NOMO-1 (cell line): ENCODE results near the gene KRT76.

Experiments
- DNase-seq, 2 experiments: peaks; one replicate each; lab custom pipeline; 2025; ENCODE audit not compliant: unreplicated experiment in 2 of 2; lab: John Stamatoyannopoulos, UW

KRT76 gene

DNA sequence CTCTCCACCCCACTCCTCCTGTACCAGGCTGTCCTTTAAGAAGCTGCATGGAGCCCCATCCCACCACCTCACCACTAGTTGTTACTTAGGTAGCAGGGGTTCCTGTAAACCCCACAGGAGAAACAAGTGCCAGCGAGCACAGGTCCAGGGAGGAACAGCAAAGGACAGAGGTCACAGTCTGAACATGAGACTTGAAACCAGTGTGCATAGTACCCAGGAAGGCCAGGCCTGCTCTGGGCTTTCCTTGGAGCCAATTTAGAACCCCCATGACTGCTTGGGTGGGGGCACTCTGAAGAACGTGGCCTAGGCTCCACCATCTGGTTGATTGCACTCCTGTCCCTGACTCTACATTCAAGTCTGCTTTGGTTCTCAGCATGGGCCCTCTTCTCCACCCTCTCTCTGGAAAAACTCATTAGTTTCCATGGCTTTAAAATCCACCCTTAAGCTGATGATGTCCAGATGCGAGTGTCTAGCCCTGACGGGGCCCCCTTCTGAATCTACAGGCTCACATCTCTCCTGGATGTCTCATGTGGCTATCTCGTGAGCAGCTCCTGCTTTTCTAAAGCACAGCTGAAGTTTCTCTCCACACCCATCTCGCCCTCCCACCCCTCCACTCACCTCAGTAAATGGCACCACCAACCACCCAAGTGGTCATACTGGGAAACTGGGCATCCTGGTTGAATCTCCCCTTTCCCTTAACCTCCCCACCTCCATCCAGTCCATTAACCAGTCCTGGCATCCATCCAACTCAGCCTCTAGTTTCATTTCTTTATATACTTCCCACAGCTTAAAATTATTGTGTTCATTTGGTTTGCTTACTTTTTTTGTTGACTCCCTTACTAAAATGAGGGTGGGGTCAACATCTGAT lies 10.4 kb upstream of the KRT76 start:
- DNase-seq: no peak

DNA sequence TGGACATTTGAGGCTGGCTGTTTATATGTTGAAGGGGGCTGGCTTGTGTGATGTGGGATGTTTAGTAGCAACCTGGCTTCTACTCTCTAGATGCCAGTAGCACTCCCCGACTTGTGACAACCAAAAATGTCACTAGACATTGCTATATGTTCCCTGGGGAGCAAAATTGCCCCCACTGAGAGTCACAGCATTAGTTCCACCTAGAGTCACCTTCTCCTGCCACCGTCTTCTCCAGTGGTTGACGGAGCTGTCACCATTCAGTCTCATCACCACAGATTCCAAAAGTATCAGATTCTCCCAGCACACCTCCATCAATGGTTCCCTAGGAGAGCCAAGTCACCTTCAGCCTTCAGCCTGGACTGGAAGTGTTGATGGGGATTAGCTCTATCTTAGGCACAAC lies 7.8 kb upstream of the KRT76 start:
- no peak for DNase-seq

DNA sequence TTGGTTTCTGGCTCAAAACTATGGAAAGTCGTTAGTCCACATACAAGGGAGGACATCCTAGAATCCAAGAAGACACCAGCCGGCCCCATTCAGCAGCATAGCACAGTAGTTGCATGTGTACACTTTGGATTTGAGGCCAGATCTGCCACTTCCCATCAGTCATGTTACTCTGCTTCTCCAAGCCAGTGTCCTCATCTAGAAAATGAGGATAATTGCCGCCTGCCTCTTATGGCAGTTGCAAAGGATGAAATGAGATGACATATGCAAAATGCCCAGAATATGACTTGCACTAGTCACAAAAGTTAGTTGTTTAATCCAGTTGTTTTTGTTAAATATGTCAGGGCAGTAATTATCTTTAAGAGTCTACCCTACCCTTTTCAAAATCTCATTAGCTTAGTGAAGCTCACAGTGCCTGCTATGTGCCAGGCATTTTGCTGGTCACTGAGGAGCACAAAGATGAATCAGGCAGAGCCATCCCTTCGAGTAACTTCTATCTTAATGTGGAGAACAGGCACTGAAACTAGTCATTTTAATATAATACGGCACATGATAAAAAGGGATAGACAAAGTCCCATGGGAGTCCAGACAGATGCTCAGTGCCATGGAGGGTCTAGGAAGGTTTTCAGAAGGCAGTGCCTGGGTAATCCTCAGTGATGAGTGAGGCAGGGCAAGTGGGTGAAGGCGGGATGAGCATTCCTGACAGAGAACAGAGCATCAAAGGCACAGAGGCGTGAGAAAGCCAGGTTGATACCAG lies 6.6 kb upstream of the KRT76 start:
- DNase-seq: no peak

DNA sequence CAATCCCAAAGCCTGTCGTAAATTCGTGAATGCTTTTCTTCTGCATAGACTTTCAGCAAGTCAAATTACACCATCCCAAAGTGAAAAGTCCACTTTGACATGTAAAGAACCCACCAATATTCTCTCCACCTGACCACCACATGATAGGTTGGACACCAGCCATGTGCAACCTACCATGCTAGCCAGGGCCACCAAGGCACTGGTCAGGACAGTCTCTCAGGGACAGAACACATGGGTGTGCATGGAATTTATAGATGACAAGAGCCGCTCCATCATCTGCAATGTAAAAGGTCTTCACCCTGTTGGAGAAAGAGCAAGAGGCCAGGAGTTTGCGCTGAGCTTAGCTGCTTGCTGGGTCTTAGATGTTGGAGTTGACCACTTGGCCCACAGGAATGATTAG lies 5.4 kb upstream of the KRT76 start:
- DNase-seq: no peak

DNA sequence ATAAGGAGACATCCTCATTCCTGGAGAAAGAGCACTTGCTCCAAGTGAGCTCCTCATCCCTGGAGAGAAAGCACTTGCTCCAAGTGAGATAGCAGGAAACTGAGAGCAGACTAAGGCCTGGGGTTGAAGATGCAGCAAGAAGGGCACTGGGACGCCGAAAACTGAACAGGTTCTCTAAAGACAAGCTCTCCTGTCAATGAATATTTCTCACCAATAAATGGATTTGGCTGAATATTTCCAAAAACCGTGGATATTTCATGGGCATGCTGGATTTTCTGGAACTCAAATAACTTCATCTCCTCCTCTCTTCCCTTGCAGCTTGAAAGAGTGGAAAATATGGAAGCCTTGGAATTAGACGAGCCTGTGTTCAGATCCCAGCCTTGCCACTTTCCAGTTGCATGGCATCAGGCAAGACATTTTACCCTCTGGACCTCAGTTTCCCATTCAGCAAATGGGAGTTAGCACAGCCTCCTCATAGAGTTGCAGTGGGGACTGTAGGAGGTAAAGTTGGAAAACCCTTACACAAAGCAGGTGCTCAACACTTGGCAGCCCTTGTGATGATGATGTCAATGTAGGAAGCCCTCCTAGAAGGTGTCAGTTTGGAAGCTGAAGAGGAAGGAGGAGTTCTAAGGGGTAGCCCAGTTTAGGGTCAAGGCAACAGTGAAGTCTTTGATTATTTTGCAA lies 4.4 kb upstream of the KRT76 start:
- DNase-seq: no peak

DNA sequence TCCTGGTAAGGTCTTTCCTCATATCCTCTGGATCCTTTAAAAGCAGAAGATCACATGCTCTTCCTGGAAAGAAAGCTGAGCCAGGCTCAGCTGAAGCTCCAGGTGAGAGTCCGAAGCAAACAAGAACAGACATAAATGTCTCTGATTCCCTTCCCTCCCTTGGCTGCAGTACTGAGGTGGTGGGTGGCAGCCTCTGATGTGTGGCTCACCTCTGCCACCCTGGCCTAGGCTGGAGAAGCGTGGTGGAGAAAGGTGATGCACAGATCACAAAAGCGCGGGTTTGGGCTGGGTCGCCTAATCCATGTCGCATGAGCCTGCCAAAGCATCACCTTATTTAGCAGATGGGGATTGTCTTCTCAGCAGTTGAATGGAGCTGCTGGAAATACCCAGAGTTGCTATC lies 2.8 kb upstream of the KRT76 start:
- no peak for DNase-seq

DNA sequence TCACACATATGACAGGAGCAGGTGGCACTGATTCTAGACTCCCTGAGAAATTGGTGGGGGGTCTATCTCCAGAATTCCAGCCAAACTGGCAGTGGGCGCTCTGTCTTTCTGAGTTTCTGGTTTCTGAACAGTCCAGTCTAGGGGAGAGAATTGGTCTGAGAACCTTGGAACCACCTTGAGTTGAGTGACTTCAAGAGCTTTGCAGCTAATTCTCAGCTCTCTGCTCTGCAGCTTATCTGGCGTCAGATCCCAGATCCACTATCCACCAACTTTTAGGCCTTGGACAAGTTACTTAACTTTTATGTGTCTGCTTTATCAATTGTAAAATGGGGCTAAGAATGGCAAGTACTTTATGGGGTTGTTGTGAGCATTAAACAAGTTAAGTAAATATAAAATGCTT lies 1.7 kb upstream of the KRT76 start:
- no peak for DNase-seq

DNA sequence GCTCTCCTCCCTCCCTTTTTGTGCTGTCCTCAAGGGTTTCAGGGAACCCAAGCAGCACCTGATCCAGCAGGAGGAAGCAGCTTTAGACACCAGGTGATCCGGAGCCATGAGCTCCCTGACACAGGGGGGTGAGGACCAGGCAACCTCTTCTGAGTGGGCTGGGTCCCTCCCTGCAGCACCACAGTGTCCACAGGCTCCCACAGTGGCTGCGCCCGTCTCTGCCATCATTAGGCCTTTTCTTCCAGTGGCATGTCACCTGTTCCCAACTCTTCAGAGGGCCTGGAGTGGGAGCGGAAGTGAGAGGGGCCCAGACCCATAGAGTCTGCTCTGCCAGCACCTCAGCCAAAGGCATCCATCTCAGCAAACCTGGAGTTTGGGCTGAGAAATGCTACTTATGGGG lies 421 bp upstream of the KRT76 start:
- no peak for DNase-seq

DNA sequence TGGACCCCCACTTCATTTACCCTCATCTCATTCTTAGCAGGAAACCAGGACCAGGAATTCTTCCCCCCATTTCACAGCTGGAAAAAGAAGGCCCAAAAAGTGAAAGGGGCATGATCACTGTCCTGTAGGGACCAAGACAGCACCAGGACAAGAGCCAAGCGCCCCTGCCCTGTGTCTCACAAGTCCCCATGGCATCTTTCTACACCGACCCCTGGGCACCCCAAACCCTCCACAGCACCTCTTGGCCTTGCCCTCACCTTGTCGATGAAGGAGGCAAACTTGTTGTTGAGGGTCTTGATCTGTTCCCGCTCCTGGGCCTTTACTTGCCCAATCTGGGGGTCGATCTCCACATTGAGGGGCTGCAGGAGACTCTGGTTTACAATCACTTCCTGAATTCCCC lies 710 bp downstream of the KRT76 start:
- no peak for DNase-seq

DNA sequence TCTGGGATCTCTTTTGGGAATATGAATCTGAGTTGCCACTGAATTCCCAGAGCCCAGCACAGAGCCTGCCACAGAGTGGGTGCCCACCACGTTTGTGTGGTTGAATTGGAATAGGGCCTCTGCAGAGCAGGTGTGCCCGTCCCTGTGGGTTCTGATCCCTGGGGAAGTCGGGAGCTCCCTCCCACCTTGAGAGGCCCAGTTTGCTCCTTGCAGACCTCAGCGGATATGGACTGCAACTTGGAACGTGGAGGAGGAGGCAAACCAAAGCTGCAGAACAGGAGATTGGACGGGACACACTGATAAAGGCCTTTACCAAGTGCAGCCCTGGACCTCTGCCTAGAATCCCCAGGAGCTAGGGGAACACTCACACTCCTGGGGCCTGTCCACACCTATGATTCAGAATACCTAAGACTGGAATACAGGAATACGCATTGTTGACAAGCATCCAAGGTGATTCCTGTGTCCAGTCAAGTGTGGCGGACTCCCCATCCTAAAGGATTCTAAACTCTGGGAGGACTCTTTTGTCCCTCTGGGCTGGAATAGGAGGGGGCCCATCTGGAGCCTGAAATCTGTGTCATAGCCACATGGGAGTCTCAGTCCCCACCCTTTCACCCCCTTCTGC lies 2.4 kb downstream of the KRT76 start:
- no peak for DNase-seq

DNA sequence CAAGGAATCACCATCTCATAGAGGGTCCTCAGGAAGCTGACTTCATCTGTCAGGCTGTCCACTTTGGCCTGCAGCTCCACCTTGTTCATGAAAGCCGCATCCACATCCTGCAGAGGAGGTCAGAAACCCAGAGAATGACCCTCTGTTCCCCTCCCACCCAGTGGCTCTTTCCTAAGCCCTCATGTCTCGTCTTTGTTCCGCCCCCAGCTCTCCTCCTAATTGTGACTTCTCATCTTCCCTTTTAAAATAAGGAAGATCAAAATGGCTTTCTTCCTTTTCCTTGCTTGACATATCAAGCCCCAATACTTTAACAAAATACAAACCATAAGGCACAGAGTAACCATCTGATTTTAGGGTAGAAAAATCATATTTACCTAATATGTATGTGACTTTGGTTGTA lies 4.4 kb downstream of the KRT76 start:
- no peak for DNase-seq

DNA sequence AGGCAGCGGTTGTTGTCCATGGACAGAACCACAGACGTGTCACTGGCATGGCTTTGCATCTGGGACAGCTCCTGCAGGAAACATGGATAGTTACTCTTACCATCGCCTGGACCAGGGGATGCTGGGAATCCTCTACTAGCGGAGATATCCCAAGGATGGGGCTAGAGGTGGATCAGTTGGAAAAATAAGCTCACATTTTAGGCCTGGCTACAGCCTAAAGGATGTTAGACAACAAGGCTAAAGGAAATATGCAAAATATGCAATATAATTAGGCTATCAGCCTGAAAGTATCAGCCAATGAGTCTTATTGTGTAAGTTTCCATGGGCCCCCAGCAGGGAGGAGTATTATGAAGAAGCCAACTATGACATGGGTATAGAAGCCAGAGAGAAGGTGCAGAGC lies 5.0 kb downstream of the KRT76 start:
- no peak for DNase-seq

DNA sequence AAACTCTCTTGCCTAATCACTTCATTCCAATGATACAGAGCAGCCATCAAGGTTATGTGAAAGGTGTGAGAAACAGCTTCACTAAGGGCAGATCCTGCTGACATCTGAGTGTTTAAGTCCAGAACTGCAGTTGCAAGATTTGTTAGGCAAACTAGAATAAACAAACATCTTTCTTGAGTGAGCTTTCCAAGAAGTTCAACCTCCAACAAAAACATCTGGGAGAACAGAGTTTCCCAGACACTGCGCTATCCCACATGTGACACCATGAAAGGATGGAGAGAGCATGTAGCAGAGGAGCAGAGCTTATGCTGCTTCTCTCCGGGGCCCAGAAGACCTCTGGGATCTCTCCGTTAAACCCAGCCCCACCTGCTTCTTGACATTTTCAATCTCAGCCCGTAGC lies 5.6 kb downstream of the KRT76 start:
- no peak for DNase-seq

DNA sequence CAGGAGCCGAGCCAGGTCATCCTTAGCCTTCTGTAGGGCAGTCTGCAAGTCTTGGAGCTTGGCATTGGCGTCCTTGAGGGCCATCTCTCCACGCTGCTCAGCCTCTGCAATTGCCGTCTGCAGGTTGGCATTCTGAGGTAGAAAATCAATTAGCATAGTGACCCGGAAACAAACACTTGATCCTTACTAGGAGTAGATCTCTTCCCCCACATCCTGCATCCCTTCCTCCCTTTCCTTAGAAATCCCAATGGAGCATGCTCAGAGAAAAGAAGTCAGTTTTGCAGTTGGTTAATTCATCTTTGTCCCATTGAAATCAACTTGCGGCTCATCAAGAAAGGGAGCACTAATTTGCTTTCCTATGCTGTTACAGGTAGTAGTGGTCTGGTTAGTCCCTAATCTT lies 6.1 kb downstream of the KRT76 start:
- no peak for DNase-seq

DNA sequence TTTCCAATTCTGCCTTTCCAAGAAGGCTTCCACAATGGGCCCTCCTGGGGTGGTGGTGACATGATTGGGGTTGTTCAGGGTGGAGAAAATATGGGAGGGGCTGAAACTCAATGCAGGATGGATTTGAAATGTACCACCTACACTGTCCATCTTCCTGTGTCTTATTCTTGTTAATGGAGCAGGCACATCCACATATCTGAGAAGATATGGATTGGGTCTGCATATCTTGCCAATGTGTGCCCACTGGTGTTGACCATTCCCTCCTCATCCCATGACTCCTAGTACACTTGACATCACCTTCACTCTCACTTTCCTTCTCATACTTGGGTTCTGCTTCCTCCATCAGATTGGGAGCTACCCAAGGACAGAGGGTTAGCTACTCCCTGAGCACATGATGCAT lies 7.2 kb downstream of the KRT76 start:
- DNase-seq: no peak

DNA sequence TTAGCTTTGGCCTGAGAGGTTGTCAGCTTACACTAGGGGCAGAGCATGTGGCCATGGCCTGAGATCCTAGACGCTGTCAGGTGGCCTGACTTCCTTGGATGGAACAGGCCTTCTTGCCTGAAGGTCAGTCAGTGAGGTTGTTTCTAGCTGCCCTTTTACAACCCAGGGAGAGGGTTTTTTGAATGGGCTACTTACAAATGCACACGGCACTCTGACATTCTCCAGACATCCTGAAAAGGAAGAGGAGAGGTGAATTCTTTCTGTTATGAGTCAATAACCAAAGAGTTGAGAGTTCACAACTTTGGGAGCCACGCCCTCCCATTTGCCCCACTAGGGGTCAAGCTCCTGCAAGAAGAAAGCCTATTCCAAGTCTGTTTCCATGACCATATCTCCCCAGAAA lies 7.8 kb downstream of the KRT76 start:
- no peak for DNase-seq

DNA sequence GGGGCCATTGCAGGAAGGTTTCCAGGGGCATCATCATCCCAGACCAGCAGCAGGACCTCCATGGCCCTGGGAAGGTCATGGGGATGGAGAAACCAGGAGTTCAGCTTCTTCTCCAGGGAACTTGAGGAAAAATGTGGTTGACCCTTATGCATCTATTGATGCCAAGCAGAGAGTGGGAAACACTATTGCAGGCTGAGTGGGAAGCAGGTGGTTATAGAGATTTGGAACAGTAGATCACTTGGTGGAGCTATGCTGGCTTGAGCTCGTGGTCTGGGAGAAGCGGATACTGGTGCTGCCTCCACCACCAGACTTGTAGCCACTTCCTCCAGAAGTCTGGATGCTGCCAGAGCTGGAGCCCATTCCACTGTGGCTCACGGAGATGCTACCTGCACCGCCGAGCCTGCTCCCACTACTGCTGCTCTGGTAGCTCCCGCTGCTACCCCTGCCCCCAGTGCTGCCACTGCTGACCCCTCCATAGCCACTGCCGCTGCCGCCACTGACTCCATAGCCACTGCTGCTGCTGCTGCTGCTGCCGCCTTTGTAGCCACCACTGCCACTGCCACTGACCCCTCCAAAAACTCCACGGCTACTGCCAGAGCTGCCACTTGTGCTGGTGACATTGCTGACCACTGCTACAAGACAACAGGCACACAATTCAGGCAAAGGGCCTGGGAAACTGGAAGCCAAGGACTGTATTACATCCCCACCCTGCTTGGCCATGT lies 8.5 kb downstream of the KRT76 start:
- no peak for DNase-seq

DNA sequence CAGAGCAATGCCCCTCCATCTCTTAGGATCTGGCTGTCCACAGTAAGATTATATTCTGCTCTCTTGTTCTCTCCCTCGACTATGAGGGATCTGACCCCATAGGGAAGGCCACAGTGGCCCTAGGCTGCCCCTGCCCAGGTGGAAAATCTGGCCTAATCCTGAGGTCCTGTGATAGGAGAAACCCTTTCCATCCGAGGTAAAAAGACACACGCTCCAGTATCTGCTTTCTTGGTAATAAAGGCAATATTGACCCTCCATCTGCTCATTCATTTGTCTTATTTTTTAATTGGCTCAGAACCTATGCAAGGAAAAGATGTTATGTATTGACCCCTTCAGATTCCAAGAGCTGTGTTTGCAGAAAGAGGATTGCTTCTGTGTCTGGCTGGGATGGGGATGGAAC lies 9.7 kb downstream of the KRT76 start:
- no peak for DNase-seq

DNA sequence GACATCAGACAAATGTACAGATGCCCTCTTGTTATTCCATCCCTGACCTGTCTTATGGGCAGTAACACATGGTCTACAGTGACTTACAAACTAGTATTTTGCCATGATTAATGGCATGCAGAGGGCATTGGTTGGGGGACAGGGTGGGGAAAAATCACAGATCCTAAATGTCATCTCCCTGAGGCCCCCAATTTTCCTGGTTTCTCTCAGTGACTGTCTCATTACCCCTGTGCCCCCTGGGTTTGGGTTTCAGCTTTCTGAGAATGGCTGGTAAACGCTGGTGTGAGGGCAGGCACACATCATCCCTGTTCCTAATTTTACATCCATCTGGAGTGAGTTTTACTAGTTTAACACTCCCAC lies 10.1 kb downstream of the KRT76 start:
- DNase-seq: no peak

DNA sequence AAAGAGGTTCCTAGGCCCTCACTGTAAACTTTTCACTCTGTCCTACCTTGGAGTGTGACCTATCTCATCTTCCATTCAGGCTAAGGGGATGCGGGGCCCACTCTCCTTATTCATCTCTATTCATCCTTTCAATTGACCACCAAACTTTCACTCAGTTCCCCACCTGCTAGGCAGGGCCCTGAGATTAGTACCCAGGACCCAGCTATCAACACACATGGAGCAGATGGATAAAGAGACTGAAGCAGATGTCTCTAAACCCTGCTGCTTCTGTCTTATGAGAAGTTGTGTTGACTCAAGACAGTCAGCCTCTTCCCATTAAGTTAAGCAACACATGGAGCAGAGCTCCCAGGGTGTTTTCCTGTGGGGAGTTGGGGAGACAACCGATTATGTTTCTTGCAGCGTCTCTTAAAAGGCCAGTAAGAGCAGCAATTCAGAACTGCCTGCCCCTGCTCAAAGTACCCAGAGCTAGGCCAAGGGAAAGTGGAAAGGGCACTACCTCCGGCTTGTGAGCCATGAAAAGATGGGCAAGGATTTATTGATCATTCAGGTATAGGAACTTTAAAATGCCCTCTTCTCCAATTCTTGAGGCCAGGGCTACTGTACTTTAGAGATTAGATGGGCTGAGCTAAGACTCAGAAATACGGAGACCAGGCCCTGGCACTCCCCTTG lies 10.7 kb downstream of the KRT76 start:
- no peak for DNase-seq
